Testis (tissue), 2 donors: ENCODE results near the gene SDHB.

Experiments
- CTCF ChIP-seq, 3 experiments: fragments of 450-650 bp in 2 of 3; fragments of 200-600 bp in 1 of 3; sonication (generic) in 1 of 3; IDR thresholded peaks; one replicate each; pipeline ENCODE4 v1.5.1; 2016 to 2019; ENCODE audit warnings: antibody characterized with exemption in 3 of 3, mild to moderate bottlenecking in 2 of 3, moderate library complexity in 1 of 3
- POLR2A ChIP-seq: fragments of 450-650 bp; IDR thresholded peaks from one replicate; pipeline ENCODE4 v1.6.1; 2017; ENCODE audit warnings: antibody characterized with exemption, mild to moderate bottlenecking, moderate library complexity

GRCh38 chr1:17007121-17007520 lies 46.7 kb downstream of the SDHB start:
- TF ChIP-seq CTCF (IDR thresholded peaks at IDR 0.05): no peak
- no peak for TF ChIP-seq POLR2A
